ENCODE measurements around the gene GPR161. TPM values are rescaled to one million over a fixed set of nuclear protein-coding genes. Genes with fewer than 3 reads are reported as not detected.

GPR161 gene
- total and polyA plus RNA-seq, 2 of the 13 experiments (the other 11 are each of a cell fraction or from before 2014, with no cell fraction given) = 0.13 to 0.35 TPM

- TF ChIP-seq GFI1 (CRISPR knock-in tag; IDR thresholded peaks at IDR 0.05; ENCODE audit: borderline replicate concordance) (0 out of 2 replicates have a peak, but pooled peaks have one; percentile 18), ZNF577 (CRISPR knock-in tag; IDR thresholded peaks at IDR 0.05; ENCODE audit: borderline replicate concordance, low read depth) (no peak), ARNTL (CRISPR knock-in tag; IDR thresholded peaks at IDR 0.05) (no peak), MYC (CRISPR knock-in tag; IDR thresholded peaks at IDR 0.05; ENCODE audit: borderline replicate concordance) (no peak), TBX3 (IDR thresholded peaks at IDR 0.05; ENCODE audit: borderline replicate concordance) (no peak), ZSCAN22 (CRISPR knock-in tag; IDR thresholded peaks at IDR 0.05) (no peak), AKAP8 (CRISPR knock-in tag; IDR thresholded peaks at IDR 0.05) (no peak), JUNB (CRISPR knock-in tag; IDR thresholded peaks at IDR 0.05; ENCODE audit: borderline replicate concordance) (no peak), IKZF5 (CRISPR knock-in tag; IDR thresholded peaks at IDR 0.05) (no peak), GATAD2A (CRISPR knock-in tag; IDR thresholded peaks at IDR 0.05) (no peak), NCOA1 (CRISPR knock-in tag; IDR thresholded peaks at IDR 0.05) (no peak), ZNF800 (CRISPR knock-in tag; IDR thresholded peaks at IDR 0.05) (0 out of 2 replicates have a peak, but pooled peaks have one; percentile 13), ZNF510 (CRISPR knock-in tag; IDR thresholded peaks at IDR 0.05; ENCODE audit: low read depth) (no peak), CENPX (CRISPR knock-in tag; IDR thresholded peaks at IDR 0.05) (no peak), ZNF430 (CRISPR knock-in tag; IDR thresholded peaks at IDR 0.05) (0 out of 2 replicates have a peak, but pooled peaks have one; percentile 49), MYPOP (CRISPR knock-in tag; IDR thresholded peaks at IDR 0.05) (no peak)
- TF ChIP-seq, protein P1, sequence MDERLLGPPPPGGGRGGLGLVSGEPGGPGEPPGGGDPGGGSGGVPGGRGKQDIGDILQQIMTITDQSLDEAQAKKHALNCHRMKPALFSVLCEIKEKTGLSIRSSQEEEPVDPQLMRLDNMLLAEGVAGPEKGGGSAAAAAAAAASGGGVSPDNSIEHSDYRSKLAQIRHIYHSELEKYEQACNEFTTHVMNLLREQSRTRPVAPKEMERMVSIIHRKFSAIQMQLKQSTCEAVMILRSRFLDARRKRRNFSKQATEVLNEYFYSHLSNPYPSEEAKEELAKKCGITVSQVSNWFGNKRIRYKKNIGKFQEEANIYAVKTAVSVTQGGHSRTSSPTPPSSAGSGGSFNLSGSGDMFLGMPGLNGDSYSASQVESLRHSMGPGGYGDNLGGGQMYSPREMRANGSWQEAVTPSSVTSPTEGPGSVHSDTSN (CRISPR knock-in tag; IDR thresholded peaks at IDR 0.05) = no peak
Observed at GRCh38 chr1:168179438-168180147, 42.9 kb upstream of the GPR161 start (continued).
